Neutrophil (primary cell): ENCODE measurements around the gene ASIC3.

Source experiments
- H3K27ac ChIP-seq: fragments of 200-600 bp; sonication (generic); 2 replicates; pipeline ENCODE4 v1.5.1; 2016; ENCODE audit warnings: mild to moderate bottlenecking, moderate library complexity
- H3K27me3 ChIP-seq: fragments of 200-600 bp; sonication (generic); 2 replicates; pipeline ENCODE4 v1.6.0; 2016; ENCODE audit warnings: mild to moderate bottlenecking
- H3K36me3 ChIP-seq: fragments of 200-600 bp; sonication (generic); 2 replicates; pipeline ENCODE4 v1.5.1; 2017
- H3K4me1 ChIP-seq, 2 experiments: fragments of 200-600 bp in 1 of 2; sonication (generic) in 1 of 2; 1 replicate in 1 of 2; 2 replicates in 1 of 2; pipeline versions ENCODE4 v1.5.1 to v1.6.1; 2013 to 2016; ENCODE audit warnings: low read depth in 1 of 2, low read length in 1 of 2, mild to moderate bottlenecking in 1 of 2, moderate library complexity in 1 of 2; ENCODE audit not compliant: control insufficient read depth in 1 of 2, insufficient read depth in 1 of 2
- H3K4me3 ChIP-seq, 2 experiments: fragments of 200-600 bp in 1 of 2; sonication (generic) in 1 of 2; 1 replicate in 1 of 2; 2 replicates in 1 of 2; pipeline ENCODE4 v1.5.1; 2013 to 2016; ENCODE audit warnings: low read depth in 1 of 2, low read length in 1 of 2, mild to moderate bottlenecking in 1 of 2, moderate library complexity in 1 of 2
- H3K9me3 ChIP-seq: fragments of 200-600 bp; sonication (generic); 2 replicates; pipeline ENCODE4 v1.5.1; 2016
- CTCF ChIP-seq: fragments of 200-600 bp; sonication (generic); IDR thresholded peaks from 2 replicates; pipeline ENCODE4 v1.5.1; 2016; ENCODE audit warnings: antibody characterized with exemption

Gene ASIC3

GRCh38 chr7:151012031-151012692 is 36.2 kb upstream of the ASIC3 start:
- Histone ChIP-seq H3K4me1 (peaks cover 17 to 19% of the 10 kb centered on the region in 2 experiments), H3K27ac (no peak overlapping the region)

DNA sequence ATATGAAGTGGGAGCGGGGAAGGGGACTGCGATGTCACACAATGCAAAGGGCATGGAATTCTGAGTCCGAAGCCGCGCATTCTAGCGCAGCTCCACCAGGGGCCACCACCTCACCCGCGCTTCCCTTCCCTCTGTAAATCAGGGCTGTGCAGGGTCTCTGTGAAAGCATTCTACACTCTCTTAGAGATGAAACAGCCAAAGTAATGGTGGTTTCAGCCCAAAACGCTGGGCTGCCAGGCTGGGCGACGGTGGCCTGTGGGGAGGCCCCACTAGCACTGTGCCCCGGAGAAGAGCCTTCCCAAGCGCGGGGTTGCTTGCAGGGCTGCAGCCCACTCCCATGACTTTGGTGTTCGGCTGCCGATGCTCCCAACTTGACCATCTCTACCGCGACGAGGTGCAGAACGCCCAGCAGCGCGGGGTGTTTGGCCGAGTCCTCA is 35.4 kb upstream of the ASIC3 start:
- Histone ChIP-seq H3K4me3 (peak overlapping the region in 1 of 2 experiments; percentile 56), H3K4me1 (peaks cover 18 to 21% of the 10 kb centered on the region in 2 experiments), H3K36me3 (no peaks in the 10 kb centered on the region), H3K27ac (no peak overlapping the region), H3K9me3 (no peaks in the 10 kb centered on the region), H3K27me3 (peaks cover 100% of the 10 kb centered on the region)
- no peak for TF ChIP-seq CTCF

More at GRCh38 chr7:151012031-151012692, 36.2 kb upstream of the ASIC3 start:
- H3K27me3 ChIP-seq: peaks cover 100% of the 10 kb centered on the region
- H3K36me3 ChIP-seq: no peaks in the 10 kb centered on the region
- H3K4me3 ChIP-seq: no peak overlapping the region
- TF ChIP-seq CTCF: no peak
- H3K9me3 ChIP-seq: no peaks in the 10 kb centered on the region

GRCh38 chr7:151013356-151013732 is 35.0 kb upstream of the ASIC3 start:
- H3K4me3 ChIP-seq: peak overlapping the region; percentile 56 to 57
- TF ChIP-seq CTCF: no peak
- H3K9me3 ChIP-seq: no peaks in the 10 kb centered on the region
- no peak overlapping the region for H3K27ac ChIP-seq
- peaks cover 20 to 22% of the 10 kb centered on the region in 2 experiments for H3K4me1 ChIP-seq
- no peaks in the 10 kb centered on the region for H3K36me3 ChIP-seq
- peaks cover 100% of the 10 kb centered on the region for H3K27me3 ChIP-seq

DNA sequence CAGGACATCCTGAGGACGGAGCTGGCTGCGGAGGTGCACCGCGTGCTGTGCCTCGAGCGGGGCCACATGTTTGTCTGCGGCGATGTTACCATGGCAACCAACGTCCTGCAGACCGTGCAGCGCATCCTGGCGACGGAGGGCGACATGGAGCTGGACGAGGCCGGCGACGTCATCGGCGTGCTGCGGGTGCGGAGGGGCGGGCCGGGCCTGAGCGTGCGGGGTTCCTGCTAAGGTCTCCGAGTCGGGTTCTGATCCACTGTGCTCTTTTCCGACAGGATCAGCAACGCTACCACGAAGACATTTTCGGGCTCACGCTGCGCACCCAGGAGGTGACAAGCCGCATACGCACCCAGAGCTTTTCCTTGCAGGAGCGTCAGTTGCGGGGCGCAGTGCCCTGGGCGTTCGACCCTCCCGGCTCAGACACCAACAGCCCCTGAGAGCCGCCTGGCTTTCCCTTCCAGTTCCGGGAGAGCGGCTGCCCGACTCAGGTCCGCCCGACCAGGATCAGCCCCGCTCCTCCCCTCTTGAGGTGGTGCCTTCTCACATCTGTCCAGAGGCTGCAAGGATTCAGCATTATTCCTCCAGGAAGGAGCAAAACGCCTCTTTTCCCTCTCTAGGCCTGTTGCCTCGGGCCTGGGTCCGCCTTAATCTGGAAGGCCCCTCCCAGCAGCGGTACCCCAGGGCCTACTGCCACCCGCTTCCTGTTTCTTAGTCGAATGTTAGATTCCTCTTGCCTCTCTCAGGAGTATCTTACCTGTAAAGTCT is 34.4 kb upstream of the ASIC3 start:
- TF ChIP-seq CTCF: no peak
- Histone ChIP-seq H3K27ac (no peak overlapping the region), H3K4me3 (peak overlapping the region; percentile 56 to 57), H3K9me3 (no peaks in the 10 kb centered on the region), H3K4me1 (peaks cover 18 to 22% of the 10 kb centered on the region in 2 experiments), H3K27me3 (peaks cover 100% of the 10 kb centered on the region), H3K36me3 (no peaks in the 10 kb centered on the region)

GRCh38 chr7:151014950-151015349 is 33.4 kb upstream of the ASIC3 start:
- Histone ChIP-seq H3K27me3 (peaks cover 100% of the 10 kb centered on the region), H3K27ac (no peak overlapping the region), H3K4me1 (peaks cover 20 to 22% of the 10 kb centered on the region in 2 experiments)

More at GRCh38 chr7:151014950-151015349, 33.4 kb upstream of the ASIC3 start:
- Histone ChIP-seq H3K36me3 (no peaks in the 10 kb centered on the region), H3K4me3 (no peak overlapping the region), H3K9me3 (no peaks in the 10 kb centered on the region)
- TF ChIP-seq CTCF: no peak
